Neural cell (in vitro differentiated cells): ENCODE results near the gene SLC23A3. TPM values are rescaled to one million over a fixed set of nuclear protein-coding genes. Genes with fewer than 3 reads are reported as not detected.
"Not testable (repeated sequence)": the region's sequence is repeated elsewhere in the genome, so short reads cannot be mapped to it uniquely, and the experiment has no call there.

Experiments
- H2AFZ ChIP-seq: fragments of 200-600, 300-800 bp; sonication (generic), shearing (Covaris generic); 2 replicates; pipeline ENCODE4 v1.6.0; 2014; ENCODE audit warnings: low read depth, mild to moderate bottlenecking, antibody characterized with exemption, low read length, moderate library complexity
- H3F3A ChIP-seq: fragments of 200-600 bp; shearing (Covaris generic); 2 replicates; pipeline ENCODE4 v1.6.1; 2016; ENCODE audit warnings: mild to moderate bottlenecking, moderate library complexity, mixed read lengths, antibody characterized with exemption, low read length; ENCODE audit not compliant: insufficient read depth, poor library complexity, severe bottlenecking
- H3K27ac ChIP-seq: fragments of 200-600, 300-800 bp; sonication (generic), shearing (Covaris generic); 2 replicates; pipeline ENCODE4 v1.5.1; 2014; ENCODE audit warnings: mild to moderate bottlenecking, low read length, moderate library complexity
- H3K27me3 ChIP-seq: fragments of 300-800, 200-600 bp; sonication (generic), shearing (Covaris generic); 2 replicates; pipeline ENCODE4 v1.6.0; 2014; ENCODE audit warnings: mild to moderate bottlenecking, low read depth, low read length, moderate library complexity; ENCODE audit not compliant: insufficient read depth
- H3K36me3 ChIP-seq: fragments of 300-800, 200-600 bp; sonication (generic), shearing (Covaris generic); 2 replicates; pipeline ENCODE4 v1.5.1; 2014; ENCODE audit warnings: mild to moderate bottlenecking, antibody characterized with exemption, low read length, moderate library complexity; ENCODE audit not compliant: insufficient read depth
- H3K4me2 ChIP-seq: fragments of 300-800, 200-600 bp; sonication (generic), shearing (Covaris generic); 2 replicates; pipeline ENCODE4 v1.6.0; 2014; ENCODE audit warnings: mild to moderate bottlenecking, low read length
- H3K4me3 ChIP-seq: fragments of 300-800, 200-600 bp; sonication (generic), shearing (Covaris generic); 2 replicates; pipeline ENCODE4 v1.5.1; 2014; ENCODE audit warnings: mild to moderate bottlenecking, low read length, moderate library complexity
- H3K79me2 ChIP-seq: fragments of 200-600 bp; shearing (Covaris generic); replicated peaks from 2 replicates; pipeline ENCODE4 v1.6.0; 2014; ENCODE audit warnings: mild to moderate bottlenecking, low read length, moderate library complexity; ENCODE audit not compliant: insufficient read depth
- H3K9ac ChIP-seq: fragments of 300-800, 200-600 bp; sonication (generic), shearing (Covaris generic); 2 replicates; pipeline ENCODE4 v1.6.1; 2016; ENCODE audit warnings: mild to moderate bottlenecking, low read length, mixed read lengths
- H3K9me2 ChIP-seq: fragments of 200-600 bp; shearing (Covaris generic); 2 replicates; pipeline ENCODE4 v1.6.1; 2016; ENCODE audit warnings: mild to moderate bottlenecking, low read length, mixed read lengths; ENCODE audit not compliant: insufficient read depth
- H3K9me3 ChIP-seq: fragments of 200-600, 300-800 bp; sonication (generic), shearing (Covaris generic); 2 replicates; pipeline ENCODE4 v1.6.1; 2016; ENCODE audit warnings: mild to moderate bottlenecking, mixed run types, low read length, moderate library complexity, mixed read lengths
- H4K20me1 ChIP-seq: fragments of 200-600 bp; shearing (Covaris generic); 2 replicates; pipeline ENCODE4 v1.6.1; 2016; ENCODE audit warnings: mild to moderate bottlenecking, mixed run types; ENCODE audit not compliant: insufficient read depth
- CTCF ChIP-seq: fragments of 450-650 bp; IDR thresholded peaks from 2 replicates; pipeline ENCODE4 v1.5.1; 2014; ENCODE audit warnings: antibody characterized with exemption, mild to moderate bottlenecking, moderate library complexity; ENCODE audit not compliant: poor library complexity, severe bottlenecking
- EP300 ChIP-seq: fragments of 450-650 bp; conservative IDR thresholded peaks from 2 replicates; pipeline ENCODE4 v1.6.1; 2014; ENCODE audit warnings: antibody characterized with exemption, mild to moderate bottlenecking, moderate library complexity; ENCODE audit not compliant: poor library complexity, severe bottlenecking
- EZH2 ChIP-seq: fragments of 200-600, 300-800 bp; shearing (Covaris generic), sonication (generic); IDR thresholded peaks from 2 replicates; pipeline ENCODE4 v1.6.1; 2014; ENCODE audit warnings: antibody characterized with exemption, low read length, borderline replicate concordance, mild to moderate bottlenecking; ENCODE audit not compliant: insufficient read depth, poor library complexity, severe bottlenecking
- MXI1 ChIP-seq: fragments of 450-650 bp; conservative IDR thresholded peaks from 2 replicates; pipeline ENCODE4 v1.6.1; 2014; ENCODE audit warnings: antibody characterized with exemption, mild to moderate bottlenecking; ENCODE audit not compliant: poor library complexity, severe bottlenecking
- POLR2AphosphoS5 ChIP-seq: IDR thresholded peaks from 2 replicates; pipeline ENCODE4 v1.6.1; 2012
- RAD21 ChIP-seq: fragments of 450-650 bp; conservative IDR thresholded peaks from 2 replicates; pipeline ENCODE4 v1.6.1; 2014; ENCODE audit warnings: antibody characterized with exemption, mild to moderate bottlenecking, moderate library complexity
- REST ChIP-seq: IDR thresholded peaks from 2 replicates; pipeline ENCODE4 v1.6.1; 2012; ENCODE audit warnings: borderline replicate concordance
- SMC3 ChIP-seq: fragments of 450-650 bp; conservative IDR thresholded peaks from 2 replicates; pipeline ENCODE4 v1.6.1; 2014; ENCODE audit warnings: antibody characterized with exemption, mild to moderate bottlenecking, moderate library complexity; ENCODE audit not compliant: poor library complexity
- TAF1 ChIP-seq: IDR thresholded peaks from 2 replicates; pipeline ENCODE4 v1.6.1; 2012; ENCODE audit warnings: low read depth
- polyA plus RNA-seq: library from polyadenylated mRNA; depleted of rRNA; stranded (reverse); fragments of >200 nt; gene quantifications from 2 replicates; pipeline ENCODE4 v1.2.3, GENCODE V29; 2014

The SLC23A3 gene
- polyA plus RNA-seq, 1 donor from 2014 or later = 0.28 TPM

GRCh38 chr2:219204425-219205164 lies 34.8 kb upstream of the SLC23A3 start:
- H3K4me3 ChIP-seq = no peak overlapping the region
- no peaks in the 10 kb centered on the region for H3F3A ChIP-seq
- H4K20me1 ChIP-seq = no peaks in the 10 kb centered on the region
- H3K27me3 ChIP-seq = no peaks in the 10 kb centered on the region
- H3K36me3 ChIP-seq = no peaks in the 10 kb centered on the region
- TF ChIP-seq CTCF (no peak), REST (no peak), EP300 (no peak), POLR2AphosphoS5 (no peak), TAF1 (no peak), EZH2 (no peak), RAD21 (no peak), MXI1 (no peak), SMC3 (no peak)
- no peaks in the 10 kb centered on the region for H3K79me2 ChIP-seq
- H3K4me2 ChIP-seq = no peak overlapping the region
- H2AFZ ChIP-seq = no peak overlapping the region
- H3K9me2 ChIP-seq = no peaks in the 10 kb centered on the region
- H3K9me3 ChIP-seq = no peaks in the 10 kb centered on the region
- no peak overlapping the region for H3K27ac ChIP-seq
- no peak overlapping the region for H3K9ac ChIP-seq

GRCh38 chr2:219201331-219201730 lies 31.5 kb upstream of the SLC23A3 start:
- H3K9ac ChIP-seq, H3K27ac ChIP-seq, H3K9me3 ChIP-seq, H4K20me1 ChIP-seq, H2AFZ ChIP-seq, H3F3A ChIP-seq, H3K9me2 ChIP-seq, H3K79me2 ChIP-seq, H3K36me3 ChIP-seq, H3K4me2 ChIP-seq, H3K4me3 ChIP-seq, H3K27me3 ChIP-seq: not testable (repeated sequence)

GRCh38 chr2:219200502-219201326 lies 30.9 kb upstream of the SLC23A3 start:
- H3K9ac ChIP-seq, H3K79me2 ChIP-seq, H3K4me3 ChIP-seq, H3K27me3 ChIP-seq, H4K20me1 ChIP-seq, H3K27ac ChIP-seq, H2AFZ ChIP-seq, H3F3A ChIP-seq, H3K36me3 ChIP-seq, H3K4me2 ChIP-seq, H3K9me3 ChIP-seq, H3K9me2 ChIP-seq: not testable (repeated sequence)
